GM12801 (cell line): Measurements from ENCODE around the gene DLEU7.

Experiments
- TF ChIP-seq, protein P1 (sequence below): IDR thresholded peaks from one replicate; pipeline ENCODE4 v1.5.1; 2011; ENCODE audit warnings: control low read depth; ENCODE audit not compliant: insufficient read length; ENCODE audit errors: extremely low read depth

Gene DLEU7

DNA sequence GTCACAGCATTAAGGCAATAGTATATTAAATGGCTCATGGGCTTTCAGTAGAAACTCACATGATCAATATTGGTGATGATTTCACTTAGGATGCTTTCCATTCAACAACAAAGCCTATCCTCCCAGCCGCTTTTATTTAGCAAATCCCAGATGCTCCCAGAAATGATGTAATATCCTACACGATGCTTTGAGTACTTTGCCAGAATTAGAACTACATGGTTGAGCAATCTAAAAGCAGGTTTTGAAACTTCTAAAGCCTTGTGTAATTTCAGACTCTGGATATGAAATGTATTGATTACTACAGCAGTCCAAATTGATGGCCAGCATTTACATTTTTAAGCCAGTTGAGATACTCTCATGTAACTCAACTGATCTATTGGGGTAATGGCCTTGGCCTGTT is 13.6 kb downstream of the DLEU7 start:
- TF ChIP-seq, protein P1, sequence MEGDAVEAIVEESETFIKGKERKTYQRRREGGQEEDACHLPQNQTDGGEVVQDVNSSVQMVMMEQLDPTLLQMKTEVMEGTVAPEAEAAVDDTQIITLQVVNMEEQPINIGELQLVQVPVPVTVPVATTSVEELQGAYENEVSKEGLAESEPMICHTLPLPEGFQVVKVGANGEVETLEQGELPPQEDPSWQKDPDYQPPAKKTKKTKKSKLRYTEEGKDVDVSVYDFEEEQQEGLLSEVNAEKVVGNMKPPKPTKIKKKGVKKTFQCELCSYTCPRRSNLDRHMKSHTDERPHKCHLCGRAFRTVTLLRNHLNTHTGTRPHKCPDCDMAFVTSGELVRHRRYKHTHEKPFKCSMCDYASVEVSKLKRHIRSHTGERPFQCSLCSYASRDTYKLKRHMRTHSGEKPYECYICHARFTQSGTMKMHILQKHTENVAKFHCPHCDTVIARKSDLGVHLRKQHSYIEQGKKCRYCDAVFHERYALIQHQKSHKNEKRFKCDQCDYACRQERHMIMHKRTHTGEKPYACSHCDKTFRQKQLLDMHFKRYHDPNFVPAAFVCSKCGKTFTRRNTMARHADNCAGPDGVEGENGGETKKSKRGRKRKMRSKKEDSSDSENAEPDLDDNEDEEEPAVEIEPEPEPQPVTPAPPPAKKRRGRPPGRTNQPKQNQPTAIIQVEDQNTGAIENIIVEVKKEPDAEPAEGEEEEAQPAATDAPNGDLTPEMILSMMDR, result no peak

DNA sequence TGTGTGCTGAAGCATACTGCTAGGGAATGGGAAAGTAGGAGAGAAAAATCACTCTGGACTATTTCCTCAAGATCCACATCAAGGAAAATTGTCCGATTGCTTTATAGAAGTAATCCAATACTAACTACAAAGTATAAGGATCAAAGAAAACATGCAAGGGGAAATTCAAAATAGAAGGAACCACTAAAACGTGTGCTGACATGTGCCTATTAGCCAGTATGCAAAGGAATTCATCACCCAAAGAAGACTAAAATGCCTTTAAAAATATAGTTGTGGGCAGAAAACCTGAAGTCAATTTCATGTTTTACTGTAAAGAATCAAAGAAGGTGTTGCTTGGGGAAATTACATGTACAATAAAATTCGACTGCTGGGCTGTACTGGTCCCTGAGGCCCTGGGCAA is 14.3 kb downstream of the DLEU7 start:
- TF ChIP-seq, protein P1, result no peak

DNA sequence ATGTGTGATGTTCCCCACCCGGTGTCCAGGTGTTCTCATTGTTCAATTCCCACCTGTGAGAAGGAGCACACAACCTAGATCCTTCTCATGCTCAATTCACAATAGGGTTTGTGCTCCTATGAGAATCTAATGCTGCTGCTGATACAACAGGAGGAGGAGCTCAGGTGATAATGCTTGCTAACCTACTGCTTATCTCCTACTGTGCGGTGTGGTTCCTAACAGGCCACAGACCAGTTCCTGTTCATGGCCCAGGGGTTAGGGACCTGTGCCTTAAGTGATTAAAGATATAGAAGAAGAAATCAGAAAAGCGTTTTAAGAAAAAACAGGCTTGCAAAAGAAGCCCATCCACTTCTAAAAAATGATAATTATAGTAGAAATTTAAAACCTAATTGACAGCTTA is 17.5 kb downstream of the DLEU7 start:
- TF ChIP-seq, protein P1, result no peak

DNA sequence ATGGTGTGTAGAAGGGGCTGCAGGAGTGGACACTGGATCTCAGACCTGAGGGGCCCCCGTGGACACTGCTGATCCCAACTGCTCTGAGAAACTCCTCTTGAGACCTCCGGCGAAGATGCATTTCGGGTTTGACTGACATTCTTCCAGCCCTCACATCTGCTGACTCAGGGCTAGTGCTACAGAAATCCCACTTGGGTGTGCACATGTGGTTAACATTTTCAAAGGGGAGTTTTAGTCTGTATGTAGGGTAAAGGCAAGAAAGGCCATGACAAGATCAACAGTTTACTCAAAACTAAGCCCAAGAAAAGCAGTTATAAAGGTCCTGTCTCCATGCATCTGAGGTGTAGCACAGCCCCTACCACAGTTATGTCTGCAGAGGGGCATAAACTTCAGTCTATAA is 31.2 kb downstream of the DLEU7 start:
- TF ChIP-seq, protein P1, result no peak

DNA sequence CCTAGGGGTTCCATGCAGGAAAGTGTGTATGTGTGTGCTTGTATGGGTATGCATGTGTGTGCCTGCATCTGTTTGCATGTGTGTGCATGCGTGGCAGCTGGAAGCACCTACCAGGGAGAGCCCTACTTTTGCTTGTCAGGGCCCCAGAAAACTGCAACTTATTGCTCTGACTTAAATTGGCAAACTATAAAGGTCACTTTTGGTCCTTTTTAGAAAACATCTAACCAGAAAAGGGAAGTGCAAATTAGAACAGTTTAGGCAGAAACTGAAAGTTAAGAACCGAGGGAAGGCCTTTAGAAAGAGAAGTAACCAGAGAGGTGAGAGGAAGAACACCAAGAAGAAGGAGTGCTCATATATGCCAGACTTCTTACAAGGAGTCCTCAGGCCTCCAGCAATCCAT is 32.5 kb downstream of the DLEU7 start:
- TF ChIP-seq, protein P1, result no peak

DNA sequence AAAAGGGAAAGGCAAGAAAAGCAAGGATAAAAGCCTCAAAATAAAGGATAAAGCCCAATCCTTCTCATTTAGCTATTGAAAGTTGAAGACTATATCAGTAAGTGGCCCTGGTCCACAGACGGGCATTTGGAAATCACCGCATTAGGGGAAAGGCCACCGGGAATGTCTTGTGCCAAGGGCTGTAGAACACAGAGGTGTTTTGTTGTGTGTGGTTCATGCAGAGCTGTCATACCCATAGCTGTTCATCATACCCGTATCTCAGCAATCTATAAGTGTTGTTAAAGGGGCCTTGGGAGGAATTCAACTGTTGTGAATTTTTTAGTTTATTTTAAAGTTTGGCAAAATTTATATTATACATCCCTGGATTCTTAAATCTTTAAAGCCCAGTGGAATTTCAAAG is 33.0 kb downstream of the DLEU7 start:
- TF ChIP-seq, protein P1, result no peak

DNA sequence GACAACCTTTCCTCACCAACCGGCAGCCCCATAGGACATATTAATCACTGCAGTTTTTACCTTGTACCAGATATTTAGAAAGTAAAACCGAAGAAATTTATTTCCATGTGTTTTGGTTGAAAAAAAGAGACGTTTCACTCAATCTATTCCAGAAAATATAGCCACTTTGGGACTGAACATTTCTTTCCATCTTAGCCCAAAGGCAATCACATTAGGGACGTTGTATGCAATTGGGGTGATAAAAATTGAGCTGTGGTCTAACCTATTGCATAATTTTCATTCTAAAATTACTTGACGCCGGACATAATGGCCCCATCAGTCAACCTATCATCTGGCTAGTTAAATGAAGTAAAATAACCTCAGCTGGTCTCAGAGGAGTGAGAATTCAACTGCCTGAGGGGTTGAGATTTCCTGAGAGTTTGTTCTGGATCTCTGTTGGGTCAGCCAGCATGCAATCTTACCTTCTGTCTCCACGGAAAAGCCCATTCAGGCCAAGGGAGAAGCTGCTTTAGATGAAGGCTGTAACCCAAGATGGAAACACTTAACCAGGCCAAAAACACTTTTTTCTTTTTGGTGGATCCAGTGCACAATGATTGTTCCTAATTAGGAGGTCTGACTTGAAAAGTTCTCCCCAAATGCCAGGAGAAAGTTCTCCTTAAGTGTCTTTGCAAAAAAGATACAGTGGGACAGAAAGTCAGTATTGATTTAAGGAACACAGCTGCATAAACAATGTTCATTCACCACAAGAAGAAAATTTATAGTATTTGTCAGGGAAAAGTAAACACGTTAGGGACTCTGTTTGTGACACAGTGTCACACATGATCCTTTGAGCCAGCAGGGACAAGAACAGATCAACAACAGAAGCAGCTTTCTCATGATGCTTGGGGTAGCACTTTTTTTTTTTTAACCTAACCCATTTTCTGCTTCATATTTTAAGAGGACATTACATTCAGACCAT is 34.1 kb downstream of the DLEU7 start:
- TF ChIP-seq, protein P1, result no peak
